ENCODE measurements around the gene PPFIA3. TPM values are rescaled to one million over a fixed set of nuclear protein-coding genes. Genes with fewer than 3 reads are reported as not detected.

PPFIA3 gene
- total RNA-seq, 4 donors from 2014 or later: 10.9 to 20.9 (median 13.8) TPM

- H3K27ac ChIP-seq: no peak overlapping the region
- WGBS, 2 donors: 84 to 94% methylated on average over 4 of the region's 4 CpGs
- H3K4me3 ChIP-seq: no peak overlapping the region
- H3K4me1 ChIP-seq: peaks cover 0 to 13% (median 0%) of the 10 kb centered on the region in 3 donors
- intact Hi-C loops (cut with DNase I): no loop called here
- DNase-seq: no peak
- H3K36me3 ChIP-seq: peaks cover 0 to 59% (median 18%) of the 10 kb centered on the region in 3 donors
- H3K27me3 ChIP-seq: no peaks in the 10 kb centered on the region
- TF ChIP-seq POLR2A (IDR thresholded peaks at IDR 0.05) (no peak), CTCF (IDR thresholded peaks at IDR 0.05) (no peak)
- no peaks in the 10 kb centered on the region for H3K9me3 ChIP-seq
Observed at GRCh38 chr19:49194408-49194807, 75.1 kb downstream of the PPFIA3 start.

GRCh38 chr19:49196527-49197240 lies 77.3 kb downstream of the PPFIA3 start:
- WGBS, 2 donors: 68 to 79% methylated on average over 11 to 21 of the region's 40 CpGs
- no peak overlapping the region for H3K27ac ChIP-seq
- H3K4me1 ChIP-seq: peaks cover 0 to 13% (median 0%) of the 10 kb centered on the region in 3 donors
- no peaks in the 10 kb centered on the region for H3K9me3 ChIP-seq
- H3K27me3 ChIP-seq: no peaks in the 10 kb centered on the region
- intact Hi-C loops (cut with DNase I): loop anchor here (5.0 kb wide), 1 partner anchor 94 kb away; no protein-coding TSS in a partner anchor
- DNase-seq: no peak
- no peak for TF ChIP-seq CTCF (IDR thresholded peaks at IDR 0.05)
- TF ChIP-seq POLR2A (IDR thresholded peaks at IDR 0.05): no peak
- peaks cover 7 to 59% (median 12%) of the 10 kb centered on the region in 3 donors for H3K36me3 ChIP-seq
- no peak overlapping the region for H3K4me3 ChIP-seq

GRCh38 chr19:49200238-49200862 lies 81.0 kb downstream of the PPFIA3 start:
- WGBS, 2 donors: 83 to 88% methylated on average over 20 to 22 of the region's 29 CpGs
- no peak overlapping the region for H3K4me3 ChIP-seq
- no peak for DNase-seq
- intact Hi-C loops (cut with DNase I): no loop called here
- peaks cover 11 to 68% (median 15%) of the 10 kb centered on the region in 3 donors for H3K36me3 ChIP-seq
- H3K27me3 ChIP-seq: no peaks in the 10 kb centered on the region
- no peaks in the 10 kb centered on the region for H3K9me3 ChIP-seq
- TF ChIP-seq POLR2A (IDR thresholded peaks at IDR 0.05) (no peak), CTCF (IDR thresholded peaks at IDR 0.05) (no peak)
- peak overlapping the region in 1 of 4 donors; percentile 11 for H3K27ac ChIP-seq
- peaks cover 0 to 20% (median 0%) of the 10 kb centered on the region in 3 donors for H3K4me1 ChIP-seq

Small RNA genes lying within 50 kb of the gene (small RNA-seq; reads per million reads assigned to genes)
- 0 to 0.14 (median 0) reads per million in 4 donors for gene RN7SL708P

Other genes with a start within 250 kb of the PPFIA3 start
- 10 to 100 TPM; 19.3 to 41.6 (median 33.3) TPM for gene PPP1R15A, start 247.1 kb upstream of the PPFIA3 start, total RNA-seq
- gene TULP2, start 220.8 kb upstream of the PPFIA3 start, total RNA-seq: not detected
- gene NUCB1, start 219.2 kb upstream of the PPFIA3 start, total RNA-seq: 100 to 1,000 TPM in 3 of 4 donors, 10 to 100 TPM in 1; 93.5 to 186 (median 157) TPM
- gene DHDH, start 185.8 kb upstream of the PPFIA3 start, total RNA-seq: 1 to 10 TPM in 1 of 4 donors, under 1 TPM in 1, not detected in 2; 0.95 to 2.9 TPM
- gene BAX, start 164.7 kb upstream of the PPFIA3 start, total RNA-seq: 10 to 100 TPM; 38.9 to 42.8 (median 42.4) TPM
- 1,000 to 10,000 TPM in 3 of 4 donors, 100 to 1,000 TPM in 1; 556 to 2,127 (median 1,494) TPM for gene FTL, start 154.2 kb upstream of the PPFIA3 start, total RNA-seq
- gene GYS1, start 126.2 kb upstream of the PPFIA3 start, total RNA-seq: 10 to 100 TPM; 30.6 to 47.6 (median 39.5) TPM
- gene RUVBL2, start 125.7 kb upstream of the PPFIA3 start, total RNA-seq: 100 to 1,000 TPM; 102 to 140 (median 119) TPM
- not detected for gene LHB, start 102.5 kb upstream of the PPFIA3 start, total RNA-seq
- gene CGB3, start 95.2 kb upstream of the PPFIA3 start, total RNA-seq: not detected
- not detected for gene CGB2, start 87.7 kb upstream of the PPFIA3 start, total RNA-seq
- gene CGB1, start 82.6 kb upstream of the PPFIA3 start, total RNA-seq: not detected
- 1 to 10 TPM in 1 of 4 donors, not detected in 3; 2.4 TPM for gene CGB5, start 75.7 kb upstream of the PPFIA3 start, total RNA-seq
- gene CGB8, start 70.4 kb upstream of the PPFIA3 start, total RNA-seq: not detected
- 1 to 10 TPM in 2 of 4 donors, under 1 TPM in 1, not detected in 1; 0.22 to 4.4 (median 1.7) TPM for gene CGB7, start 61.8 kb upstream of the PPFIA3 start, total RNA-seq
- gene NTF4, start 54.7 kb upstream of the PPFIA3 start, total RNA-seq: 1 to 10 TPM; 1.2 to 5.3 (median 2.0) TPM
- gene KCNA7, start 46.8 kb upstream of the PPFIA3 start, total RNA-seq: not detected
- 100 to 1,000 TPM in 3 of 4 donors, 10 to 100 TPM in 1; 78.7 to 241 (median 168) TPM for gene SNRNP70, start 34.1 kb upstream of the PPFIA3 start, total RNA-seq
- gene LIN7B, start 5.2 kb upstream of the PPFIA3 start, total RNA-seq: 10 to 100 TPM in 2 of 4 donors, 1 to 10 TPM in 2; 5.7 to 14.1 (median 10.1) TPM
- 1 to 10 TPM; 2.1 to 7.4 (median 4.7) TPM for gene C19orf73, start 401 bp upstream of the PPFIA3 start, total RNA-seq
- gene HRC, start 35.9 kb downstream of the PPFIA3 start, total RNA-seq: 1 to 10 TPM in 1 of 4 donors, under 1 TPM in 3; 0.13 to 1.1 (median 0.38) TPM
- 10 to 100 TPM in 3 of 4 donors, 1 to 10 TPM in 1; 7.6 to 28.9 (median 18.0) TPM for gene TRPM4, start 38.2 kb downstream of the PPFIA3 start, total RNA-seq
- 1 to 10 TPM in 1 of 4 donors, under 1 TPM in 2, not detected in 1; 0.13 to 1.5 (median 0.56) TPM for gene SLC6A16, start 205.6 kb downstream of the PPFIA3 start, total RNA-seq
- 10 to 100 TPM in 1 of 4 donors, 1 to 10 TPM in 3; 3.1 to 21.4 (median 5.3) TPM for gene CD37, start 215.9 kb downstream of the PPFIA3 start, total RNA-seq
- gene TEAD2, start 242.9 kb downstream of the PPFIA3 start, total RNA-seq: 10 to 100 TPM in 2 of 4 donors, 1 to 10 TPM in 2; 3.8 to 12.4 (median 8.2) TPM
- not detected for gene DKKL1, start 244.3 kb downstream of the PPFIA3 start, total RNA-seq

Measured in esophagus squamous epithelium (tissue), 5 donors.